ENCODE results near the gene DYNLT4. TPM values are rescaled to one million over a fixed set of nuclear protein-coding genes. Genes with fewer than 3 reads are reported as not detected.

DYNLT4 gene
- total and polyA plus RNA-seq, 2 experiments from 2014 or later = 0.59 TPM; not detected in 1

- 64 to 73% methylated on average over 1 of the region's 1 CpG for WGBS, 2 experiments (ENCODE audit: low coverage in 1 of 2, low lambda C conversion rate in 2 of 2, missing lambda C conversion rate in 2 of 2)
- Histone ChIP-seq H3F3A (ENCODE audit: insufficient read depth) (no peaks in the 10 kb centered on the region), H3K79me2 (ENCODE audit: insufficient read depth) (no peaks in the 10 kb centered on the region), H4K20me1 (ENCODE audit: insufficient read depth) (no peaks in the 10 kb centered on the region), H3K9me3 (ENCODE audit: low read depth) (no peaks in the 10 kb centered on the region), H3K4me2 (ENCODE audit: unreplicated experiment) (no peak overlapping the region), H2AFZ (no peak overlapping the region), H3K27ac (no peak overlapping the region), H3K4me1 (ENCODE audit: insufficient read depth) (no peaks in the 10 kb centered on the region), H3K9me2 (ENCODE audit: insufficient read depth) (no peaks in the 10 kb centered on the region), H3K36me3 (ENCODE audit: low read depth) (no peaks in the 10 kb centered on the region; the same call in 1 of the 2 replicates), H3K4me3 (no peak overlapping the region), H3K27me3 (replicated peaks; ENCODE audit: insufficient read depth) (no peaks in the 10 kb centered on the region), H3K9ac (no peak overlapping the region)
- in situ Hi-C loops (cut with MboI) = no loop called here
- DNase-seq = no peak
- TF ChIP-seq EZH2 (IDR thresholded peaks at IDR 0.05; ENCODE audit: insufficient read depth, poor library complexity, severe bottlenecking) = no peak
Measured at GRCh38 chr1:44851308-44851707, 44.2 kb upstream of the DYNLT4 start.

GRCh38 chr1:44849575-44850132 is 42.5 kb upstream of the DYNLT4 start:
- Histone ChIP-seq H3F3A (ENCODE audit: insufficient read depth) (no peaks in the 10 kb centered on the region; the same call in 1 of the 2 replicates), H3K27me3 (replicated peaks; ENCODE audit: insufficient read depth) (no peaks in the 10 kb centered on the region), H3K4me2 (ENCODE audit: unreplicated experiment) (no peak overlapping the region), H3K4me1 (ENCODE audit: insufficient read depth) (no peaks in the 10 kb centered on the region), H2AFZ (no peak overlapping the region), H3K79me2 (ENCODE audit: insufficient read depth) (no peaks in the 10 kb centered on the region), H3K4me3 (no peak overlapping the region), H3K27ac (no peak overlapping the region), H3K9ac (no peak overlapping the region), H4K20me1 (ENCODE audit: insufficient read depth) (no peaks in the 10 kb centered on the region), H3K36me3 (ENCODE audit: low read depth) (no peaks in the 10 kb centered on the region; the same call in 1 of the 2 replicates), H3K9me3 (ENCODE audit: low read depth) (no peaks in the 10 kb centered on the region), H3K9me2 (ENCODE audit: insufficient read depth) (no peaks in the 10 kb centered on the region)
- WGBS, 2 experiments (ENCODE audit: low coverage in 1 of 2, low lambda C conversion rate in 2 of 2, missing lambda C conversion rate in 2 of 2) = 72 to 78% methylated on average over 2 of the region's 2 CpGs
- TF ChIP-seq EZH2 (IDR thresholded peaks at IDR 0.05; ENCODE audit: insufficient read depth, poor library complexity, severe bottlenecking) = no peak
- no peak for TF ChIP-seq EZH2phosphoT487 (IDR thresholded peaks at IDR 0.05; ENCODE audit: insufficient read depth, low read depth)
- in situ Hi-C loops (cut with MboI) = loop anchor here (25.0 kb wide), 1 partner anchor 463 kb away; no protein-coding TSS in a partner anchor
- DNase-seq = no peak

- WGBS, 2 experiments (ENCODE audit: low coverage in 1 of 2, low lambda C conversion rate in 2 of 2, missing lambda C conversion rate in 2 of 2) = 54 to 63% methylated on average over 7 of the region's 7 CpGs
- no peaks in the 10 kb centered on the region for H3K9me2 ChIP-seq (ENCODE audit: insufficient read depth)
- TF ChIP-seq EZH2 (IDR thresholded peaks at IDR 0.05; ENCODE audit: insufficient read depth, poor library complexity, severe bottlenecking) (no peak), EZH2phosphoT487 (IDR thresholded peaks at IDR 0.05; ENCODE audit: insufficient read depth, low read depth) (no peak)
- in situ Hi-C loops (cut with MboI) = loop anchor here (25.0 kb wide), 1 partner anchor 464 kb away; no protein-coding TSS in a partner anchor
- no peak overlapping the region for H3K9ac ChIP-seq
- H2AFZ ChIP-seq = no peak overlapping the region
- no peak overlapping the region for H3K27ac ChIP-seq
- no peak overlapping the region for H3K4me2 ChIP-seq (ENCODE audit: unreplicated experiment)
- H3K36me3 ChIP-seq (ENCODE audit: low read depth) = no peaks in the 10 kb centered on the region
- no peaks in the 10 kb centered on the region; the same call in 1 of the 2 replicates for H3F3A ChIP-seq (ENCODE audit: insufficient read depth)
- no peak for DNase-seq
- H3K4me3 ChIP-seq = no peak overlapping the region
- no peaks in the 10 kb centered on the region for H3K79me2 ChIP-seq (ENCODE audit: insufficient read depth)
- H3K4me1 ChIP-seq (ENCODE audit: insufficient read depth) = no peaks in the 10 kb centered on the region
- no peaks in the 10 kb centered on the region for H4K20me1 ChIP-seq (ENCODE audit: insufficient read depth)
- no peaks in the 10 kb centered on the region for H3K27me3 ChIP-seq (replicated peaks; ENCODE audit: insufficient read depth)
- no peaks in the 10 kb centered on the region for H3K9me3 ChIP-seq (ENCODE audit: low read depth)
Measured at GRCh38 chr1:44848456-44849181, 41.5 kb upstream of the DYNLT4 start.

- H3K79me2 ChIP-seq (ENCODE audit: insufficient read depth) = no peaks in the 10 kb centered on the region
- no peak overlapping the region for H3K9ac ChIP-seq
- TF ChIP-seq EZH2 (IDR thresholded peaks at IDR 0.05; ENCODE audit: insufficient read depth, poor library complexity, severe bottlenecking) (no peak), EZH2phosphoT487 (IDR thresholded peaks at IDR 0.05; ENCODE audit: insufficient read depth, low read depth) (no peak)
- H3K4me3 ChIP-seq = no peak overlapping the region
- no peaks in the 10 kb centered on the region; the same call in 1 of the 2 replicates for H3F3A ChIP-seq (ENCODE audit: insufficient read depth)
- no peak overlapping the region for H3K27ac ChIP-seq
- H3K9me3 ChIP-seq (ENCODE audit: low read depth) = no peaks in the 10 kb centered on the region
- no peak overlapping the region for H3K4me2 ChIP-seq (ENCODE audit: unreplicated experiment)
- no peaks in the 10 kb centered on the region for H3K27me3 ChIP-seq (replicated peaks; ENCODE audit: insufficient read depth)
- H2AFZ ChIP-seq = no peak overlapping the region
- 100% methylated on average over 1 of the region's 1 CpG for WGBS, 2 experiments (ENCODE audit: low coverage in 1 of 2, low lambda C conversion rate in 2 of 2, missing lambda C conversion rate in 2 of 2)
- no peak for DNase-seq
- H3K9me2 ChIP-seq (ENCODE audit: insufficient read depth) = no peaks in the 10 kb centered on the region
- H3K36me3 ChIP-seq (ENCODE audit: low read depth) = no peaks in the 10 kb centered on the region
- in situ Hi-C loops (cut with MboI) = loop anchor here (25.0 kb wide), 1 partner anchor 464 kb away; no protein-coding TSS in a partner anchor
- H3K4me1 ChIP-seq (ENCODE audit: insufficient read depth) = no peaks in the 10 kb centered on the region
- no peaks in the 10 kb centered on the region for H4K20me1 ChIP-seq (ENCODE audit: insufficient read depth)
Measured at GRCh38 chr1:44847845-44848244, 40.7 kb upstream of the DYNLT4 start.

Data from GM23248 (cell line).